Chondrocyte (in vitro differentiated cells): ENCODE results near the gene SLC49A4. TPM values are rescaled to one million over a fixed set of nuclear protein-coding genes. Genes with fewer than 3 reads are reported as not detected.

Experiments
- DNase-seq: peaks from one replicate; pipeline ENCODE4 v3.0.0; 2021; ENCODE audit warnings: mixed read lengths, low spot score
- H3K27ac Mint-ChIP-seq: one replicate; pipeline ENCODE4 v1.8.0; 2021; ENCODE audit warnings: mild to moderate bottlenecking, moderate library complexity, mixed read lengths; ENCODE audit not compliant: unreplicated experiment
- H3K27me3 Mint-ChIP-seq: 2 replicates; pipeline ENCODE4 v1.8.0; 2021; ENCODE audit warnings: low read depth, mixed read lengths
- H3K36me3 Mint-ChIP-seq: 2 replicates; pipeline ENCODE4 v1.8.0; 2021; ENCODE audit warnings: low read depth, mixed read lengths
- H3K4me1 Mint-ChIP-seq: 2 replicates; pipeline ENCODE4 v1.8.0; 2021; ENCODE audit warnings: low read depth, mild to moderate bottlenecking, mixed read lengths
- H3K4me3 Mint-ChIP-seq: one replicate; pipeline ENCODE4 v1.8.0; 2021; ENCODE audit warnings: mild to moderate bottlenecking, moderate library complexity, mixed read lengths; ENCODE audit not compliant: unreplicated experiment
- H3K9me3 Mint-ChIP-seq: 2 replicates; pipeline ENCODE4 v1.8.0; 2021; ENCODE audit warnings: low read depth, mixed read lengths
- CTCF ChIP-seq: fragments of 200-600 bp; sonication (generic); IDR thresholded peaks from 2 replicates; pipeline ENCODE4 v1.5.0; 2021; ENCODE audit warnings: antibody characterized with exemption, mild to moderate bottlenecking, moderate library complexity
- total RNA-seq: library from RNA; stranded (reverse); gene quantifications from 3 replicates; pipeline ENCODE4 v1.2.1, GENCODE V29; 2021

Gene SLC49A4
- total RNA-seq, 1 donor from 2014 or later = 15.1 TPM

GRCh38 chr3:122873741-122874515 is 79.1 kb downstream of the SLC49A4 start:
- no peaks in the 10 kb centered on the region for H3K9me3 Mint-ChIP-seq
- H3K36me3 Mint-ChIP-seq = peaks cover 2% of the 10 kb centered on the region
- no peak overlapping the region for H3K27ac Mint-ChIP-seq
- peaks cover 7% of the 10 kb centered on the region for H3K4me1 Mint-ChIP-seq
- H3K4me3 Mint-ChIP-seq = no peak overlapping the region
- no peak for DNase-seq
- H3K27me3 Mint-ChIP-seq = no peaks in the 10 kb centered on the region
- no peak for TF ChIP-seq CTCF

- DNase-seq = no peak
- peaks cover 6% of the 10 kb centered on the region for H3K36me3 Mint-ChIP-seq
- H3K9me3 Mint-ChIP-seq = no peaks in the 10 kb centered on the region
- no peak overlapping the region for H3K4me3 Mint-ChIP-seq
- H3K27ac Mint-ChIP-seq = no peak overlapping the region
- no peak for TF ChIP-seq CTCF
- peaks cover 7% of the 10 kb centered on the region for H3K4me1 Mint-ChIP-seq
- no peaks in the 10 kb centered on the region for H3K27me3 Mint-ChIP-seq
These were observed 80.8 kb downstream of the SLC49A4 start for GRCh38 chr3:122875547-122876127.

GRCh38 chr3:122880173-122880572 is 85.3 kb downstream of the SLC49A4 start:
- no peak for TF ChIP-seq CTCF
- H3K4me1 Mint-ChIP-seq = no peaks in the 10 kb centered on the region
- no peaks in the 10 kb centered on the region for H3K27me3 Mint-ChIP-seq
- no peaks in the 10 kb centered on the region for H3K9me3 Mint-ChIP-seq
- no peak overlapping the region for H3K27ac Mint-ChIP-seq
- no peak for DNase-seq
- peaks cover 9% of the 10 kb centered on the region for H3K36me3 Mint-ChIP-seq
- H3K4me3 Mint-ChIP-seq = no peak overlapping the region

GRCh38 chr3:122880624-122881023 is 85.8 kb downstream of the SLC49A4 start:
- Mint-ChIP-seq H3K4me3 (no peak overlapping the region), H3K36me3 (peaks cover 10% of the 10 kb centered on the region), H3K27me3 (no peaks in the 10 kb centered on the region), H3K9me3 (no peaks in the 10 kb centered on the region), H3K4me1 (no peaks in the 10 kb centered on the region), H3K27ac (no peak overlapping the region)
- no peak for TF ChIP-seq CTCF
- no peak for DNase-seq

GRCh38 chr3:122882361-122882947 is 87.6 kb downstream of the SLC49A4 start:
- Mint-ChIP-seq H3K4me1 (no peaks in the 10 kb centered on the region), H3K4me3 (no peak overlapping the region), H3K27ac (no peak overlapping the region), H3K9me3 (no peaks in the 10 kb centered on the region), H3K36me3 (peaks cover 12% of the 10 kb centered on the region), H3K27me3 (no peaks in the 10 kb centered on the region)
- DNase-seq = no peak
- TF ChIP-seq CTCF = no peak
